Dedifferentiated amniotic fluid mesenchymal stem cell (primary cell): ENCODE data around the gene GOLGA8F.
"Not testable (repeated sequence)": the region's sequence is repeated elsewhere in the genome, so short reads cannot be mapped to it uniquely, and the experiment has no call there.

Experiments used
- DNase-seq: peaks from one replicate; pipeline ENCODE4 v3.0.0-alpha.2; 2016; ENCODE audit errors: extremely low spot score

Gene GOLGA8F

GRCh38 chr15:28378364-28378763, at the start of gene GOLGA8F:
TSS of gene GOLGA8F (plus strand) at chr15:28378664. CDS start at chr15:28378762, 98 bp downstream.
- DNase-seq, result not testable (repeated sequence)

- not testable (repeated sequence) for DNase-seq
These were observed 20.5 kb upstream of the GOLGA8F start, which contains the start of gene GOLGA6L24 for GRCh38 chr15:28357984-28358383. TSS of gene GOLGA6L24 (minus strand) at chr15:28358084. CDS start at chr15:28358023, 61 bp downstream.

DNA sequence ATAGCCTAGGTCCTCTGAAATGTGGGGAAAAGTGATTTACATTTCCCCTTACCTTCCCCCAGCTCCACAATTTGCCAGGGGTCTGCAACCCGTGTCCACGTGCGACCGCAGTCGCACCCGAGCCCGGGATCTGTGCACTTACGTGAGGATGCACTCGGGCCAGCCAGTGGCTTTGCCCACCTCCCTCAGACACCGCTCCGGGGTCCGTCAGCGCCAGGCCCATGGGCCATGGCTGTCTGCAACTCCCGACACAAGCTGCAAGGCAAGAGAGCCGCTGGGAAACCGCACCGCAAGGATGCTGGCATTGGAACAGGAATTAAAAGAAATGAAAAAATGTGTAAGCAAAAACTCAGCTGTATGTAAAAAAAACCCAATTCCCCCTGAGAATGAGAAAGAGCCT, 13.0 kb upstream of the GOLGA8F start:
- DNase-seq, result not testable (repeated sequence)

GRCh38 chr15:28380053-28380452, 1.6 kb downstream of the GOLGA8F start:
- DNase-seq, result not testable (repeated sequence)

DNA sequence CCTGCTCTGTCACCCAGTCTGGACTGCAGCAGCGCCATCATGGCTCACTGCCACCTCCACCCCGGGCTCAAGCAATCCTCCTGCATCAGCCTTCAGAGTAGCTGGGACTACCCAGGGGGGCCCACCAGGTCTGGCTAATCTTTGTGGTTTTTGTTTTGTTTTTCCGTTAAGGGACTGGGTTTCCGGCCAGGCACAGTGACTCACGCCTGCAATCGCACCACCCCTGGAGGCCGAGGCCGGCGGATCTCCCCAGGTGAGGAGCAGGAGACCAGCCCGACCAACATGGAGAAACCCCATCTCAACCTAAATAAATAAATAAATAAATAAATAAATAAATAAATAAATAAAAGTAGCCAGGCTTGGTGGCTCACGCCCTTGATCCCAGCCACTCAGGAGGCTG, 17.6 kb downstream of the GOLGA8F start:
- DNase-seq, result not testable (repeated sequence)

GRCh38 chr15:28402774-28403435, 24.4 kb downstream of the GOLGA8F start:
- not testable (repeated sequence) for DNase-seq

GRCh38 chr15:28420470-28420869, 42.0 kb downstream of the GOLGA8F start:
- DNase-seq, result peak; percentile 14

GRCh38 chr15:28435594-28435993, 57.1 kb downstream of the GOLGA8F start:
- not testable (repeated sequence) for DNase-seq
